GM23248 (cell line): ENCODE results near the gene SAMMSON. TPM values are rescaled to one million over a fixed set of nuclear protein-coding genes. Genes with fewer than 3 reads are reported as not detected.

Source experiments
- DNase-seq: peaks from one replicate; pipeline ENCODE4 v3.0.0-alpha.2; 2015
- H2AFZ ChIP-seq: fragments of 200-600 bp; sonication (generic); 2 replicates; pipeline ENCODE4 v1.6.1; 2016; ENCODE audit warnings: antibody characterized with exemption
- H3F3A ChIP-seq: fragments of 200-600 bp; sonication (generic); 2 replicates; pipeline ENCODE4 v1.6.1; 2016; ENCODE audit warnings: mild to moderate bottlenecking, antibody characterized with exemption, mixed run types; ENCODE audit not compliant: insufficient read depth
- H3K27ac ChIP-seq: fragments of 200-600 bp; sonication (generic); 2 replicates; pipeline ENCODE4 v1.5.1; 2016; ENCODE audit warnings: mild to moderate bottlenecking
- H3K27me3 ChIP-seq: fragments of 200-600 bp; sonication (generic); replicated peaks from 2 replicates; pipeline ENCODE4 v1.6.1; 2016; ENCODE audit warnings: mild to moderate bottlenecking; ENCODE audit not compliant: insufficient read depth
- H3K36me3 ChIP-seq: fragments of 200-600 bp; sonication (generic); 2 replicates; pipeline ENCODE4 v1.6.1; 2016; ENCODE audit warnings: low read depth, mild to moderate bottlenecking
- H3K4me1 ChIP-seq: fragments of 200-600 bp; sonication (generic); 2 replicates; pipeline ENCODE4 v1.6.1; 2016; ENCODE audit warnings: mild to moderate bottlenecking; ENCODE audit not compliant: insufficient read depth
- H3K4me2 ChIP-seq: fragments of 200-600 bp; sonication (generic); one replicate; pipeline ENCODE4 v1.6.1; 2016; ENCODE audit warnings: mild to moderate bottlenecking; ENCODE audit not compliant: unreplicated experiment
- H3K4me3 ChIP-seq: fragments of 200-600 bp; sonication (generic); 2 replicates; pipeline ENCODE4 v1.5.1; 2016; ENCODE audit warnings: mild to moderate bottlenecking
- H3K79me2 ChIP-seq: fragments of 200-600 bp; sonication (generic); 2 replicates; pipeline ENCODE4 v1.6.1; 2016; ENCODE audit warnings: mild to moderate bottlenecking; ENCODE audit not compliant: insufficient read depth
- H3K9ac ChIP-seq: fragments of 200-600 bp; sonication (generic); 2 replicates; pipeline ENCODE4 v1.6.1; 2016; ENCODE audit warnings: mild to moderate bottlenecking
- H3K9me2 ChIP-seq: fragments of 200-600 bp; sonication (generic); 2 replicates; pipeline ENCODE4 v1.6.1; 2016; ENCODE audit warnings: mixed run types, mild to moderate bottlenecking, moderate library complexity; ENCODE audit not compliant: insufficient read depth
- H3K9me3 ChIP-seq: fragments of 200-600 bp; sonication (generic); one replicate; pipeline ENCODE4 v1.6.1; 2017; ENCODE audit warnings: low read depth
- H4K20me1 ChIP-seq: fragments of 200-600 bp; sonication (generic); 2 replicates; pipeline ENCODE4 v1.6.0; 2016; ENCODE audit not compliant: insufficient read depth
- EZH2 ChIP-seq: fragments of 200-600 bp; sonication (generic); IDR thresholded peaks from 2 replicates; pipeline ENCODE4 v1.6.1; 2018; ENCODE audit warnings: antibody characterized with exemption, mild to moderate bottlenecking; ENCODE audit not compliant: insufficient read depth, poor library complexity, severe bottlenecking
- EZH2phosphoT487 ChIP-seq: fragments of 200-600 bp; sonication (generic); IDR thresholded peaks from 2 replicates; pipeline ENCODE4 v1.6.1; 2018; ENCODE audit warnings: antibody characterized with exemption, moderate library complexity, mild to moderate bottlenecking, low read depth; ENCODE audit not compliant: insufficient read depth
- WGBS, 2 experiments: methylation state at CpG; one replicate each; pipeline ENCODE4 v1.1.6; 2015 to 2017; ENCODE audit warnings: low lambda C conversion rate in 2 of 2, low coverage in 1 of 2; ENCODE audit errors: missing lambda C conversion rate in 2 of 2; 5-methylcytosine and 5-hydroxymethylcytosine counted together
- in situ Hi-C: fragments of 300-500 bp; cut with MboI; formaldehyde crosslinking; loops from 2 replicates; pipeline ENCODE4 v1.15.0; 2020
- polyA plus RNA-seq: library from polyadenylated mRNA; unstranded; fragments of >200 nt; fragmentation: Nextera tagmentation; extraction: Ambion mirVana; gene quantifications from 2 replicates; pipeline ENCODE4 v1.2.1, GENCODE V29; 2016
- total RNA-seq: library from RNA; depleted of rRNA; stranded (reverse); fragments of >200 nt; shearing (Covaris generic); gene quantifications from 2 replicates; pipeline ENCODE4 v1.2.3, GENCODE V29; 2014

The SAMMSON gene
- total and polyA plus RNA-seq, 2 experiments from 2014 or later: not detected

DNA sequence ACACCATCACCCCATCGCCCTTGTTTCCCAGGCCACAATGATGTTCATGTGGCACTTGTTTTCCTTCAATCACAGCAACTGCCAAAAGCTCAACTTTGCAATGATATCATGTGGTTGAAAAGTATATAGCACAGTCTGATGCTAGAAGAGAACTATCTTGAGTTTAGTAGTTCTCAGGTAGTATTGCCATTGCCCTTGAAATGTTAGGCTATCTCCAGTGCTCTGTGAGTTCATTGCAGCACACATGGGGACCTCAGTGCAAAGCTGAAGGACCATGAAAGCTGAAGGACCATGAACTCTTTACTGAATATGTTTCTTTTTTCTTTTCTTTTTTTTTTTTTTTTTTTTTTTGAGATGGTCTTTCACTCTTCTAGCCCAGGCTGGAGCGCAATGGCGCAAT lies 35.9 kb upstream of the SAMMSON start:
- Histone ChIP-seq H3K4me1 (no peaks in the 10 kb centered on the region), H3K27ac (no peak overlapping the region), H3K36me3 (no peaks in the 10 kb centered on the region), H3K9ac (no peak overlapping the region), H3K9me3 (no peaks in the 10 kb centered on the region), H4K20me1 (no peaks in the 10 kb centered on the region), H2AFZ (no peak overlapping the region), H3F3A (no peaks in the 10 kb centered on the region), H3K27me3 (no peaks in the 10 kb centered on the region), H3K4me3 (no peak overlapping the region), H3K79me2 (no peaks in the 10 kb centered on the region), H3K4me2 (no peak overlapping the region), H3K9me2 (no peaks in the 10 kb centered on the region)
- no peak for DNase-seq
- in situ Hi-C loops: no loop called here
- 95 to 96% methylated on average over 3 of the region's 3 CpGs for WGBS, 2 experiments
- TF ChIP-seq EZH2phosphoT487 (no peak), EZH2 (no peak)

DNA sequence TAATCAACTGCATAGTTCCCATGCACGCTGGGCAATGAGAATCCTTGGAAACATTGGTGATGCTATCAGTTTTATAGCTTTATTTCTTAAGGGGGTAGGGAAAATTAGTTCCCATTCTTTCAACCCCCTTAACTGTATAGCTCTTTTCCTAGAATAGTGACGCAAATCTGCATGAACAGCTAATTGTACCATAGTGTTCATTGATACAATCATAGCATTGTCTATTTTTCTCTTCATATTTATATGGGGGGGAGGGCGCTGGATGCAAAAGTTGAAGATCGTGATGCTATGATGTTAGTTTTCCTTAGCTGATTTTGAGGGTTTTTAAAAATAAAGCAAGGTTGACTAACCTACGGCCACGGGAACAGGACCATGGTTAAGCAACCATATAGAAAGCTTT lies 32.4 kb upstream of the SAMMSON start:
- H3K36me3 ChIP-seq: no peaks in the 10 kb centered on the region
- WGBS, 2 experiments: 75 to 78% methylated on average over 6 of the region's 6 CpGs
- H4K20me1 ChIP-seq: no peaks in the 10 kb centered on the region
- in situ Hi-C loops: no loop called here
- no peak overlapping the region for H3K9ac ChIP-seq
- H3K4me1 ChIP-seq: no peaks in the 10 kb centered on the region
- no peaks in the 10 kb centered on the region for H3K9me3 ChIP-seq
- no peak overlapping the region for H3K4me3 ChIP-seq
- no peak overlapping the region for H3K27ac ChIP-seq
- TF ChIP-seq EZH2 (no peak), EZH2phosphoT487 (no peak)
- no peak overlapping the region for H3K4me2 ChIP-seq
- DNase-seq: no peak
- no peaks in the 10 kb centered on the region for H3F3A ChIP-seq
- no peaks in the 10 kb centered on the region for H3K9me2 ChIP-seq
- H3K79me2 ChIP-seq: no peaks in the 10 kb centered on the region
- H2AFZ ChIP-seq: no peak overlapping the region
- H3K27me3 ChIP-seq: no peaks in the 10 kb centered on the region

DNA sequence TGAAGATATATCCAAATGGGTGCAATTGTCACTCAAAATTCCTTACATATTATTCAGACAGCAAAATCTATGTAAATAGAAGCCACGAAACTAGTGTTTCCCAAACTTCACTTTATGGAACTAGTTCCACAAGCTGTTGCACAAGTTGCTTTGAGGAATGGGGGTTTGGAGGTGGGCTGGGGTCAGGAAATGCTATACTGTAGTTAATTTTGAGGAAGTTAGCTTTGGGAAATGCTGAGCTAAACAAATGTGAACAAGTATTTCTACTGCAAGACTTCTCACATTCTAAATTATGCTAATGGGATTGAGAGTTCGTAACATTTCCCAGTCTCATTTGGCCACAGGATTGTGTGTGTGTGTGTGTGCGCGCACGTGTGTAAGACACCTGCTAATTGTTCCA lies 28.7 kb upstream of the SAMMSON start:
- Histone ChIP-seq H3K79me2 (no peaks in the 10 kb centered on the region), H3K9me3 (no peaks in the 10 kb centered on the region), H3K9ac (no peak overlapping the region), H3K27ac (no peak overlapping the region), H3K9me2 (no peaks in the 10 kb centered on the region), H3K27me3 (no peaks in the 10 kb centered on the region; the same call in 1 of the 2 replicates), H3K4me3 (no peak overlapping the region), H3K4me1 (no peaks in the 10 kb centered on the region), H3K4me2 (no peak overlapping the region), H3F3A (no peaks in the 10 kb centered on the region), H4K20me1 (no peaks in the 10 kb centered on the region), H2AFZ (no peak overlapping the region), H3K36me3 (no peaks in the 10 kb centered on the region)
- no peak for DNase-seq
- TF ChIP-seq EZH2: no peak
- no peak for TF ChIP-seq EZH2phosphoT487
- 84 to 93% methylated on average over 5 of the region's 5 CpGs for WGBS, 2 experiments
- in situ Hi-C loops: no loop called here

- Histone ChIP-seq H3K9me2 (no peaks in the 10 kb centered on the region), H3K79me2 (no peaks in the 10 kb centered on the region), H3K4me3 (no peak overlapping the region), H3K27ac (no peak overlapping the region), H3K9me3 (no peaks in the 10 kb centered on the region), H3K4me2 (no peak overlapping the region), H2AFZ (no peak overlapping the region), H3K27me3 (no peaks in the 10 kb centered on the region; the same call in 1 of the 2 replicates), H4K20me1 (no peaks in the 10 kb centered on the region), H3K36me3 (no peaks in the 10 kb centered on the region), H3K4me1 (no peaks in the 10 kb centered on the region), H3K9ac (no peak overlapping the region), H3F3A (no peaks in the 10 kb centered on the region)
- no peak for DNase-seq
- 70 to 82% methylated on average over 4 of the region's 4 CpGs for WGBS, 2 experiments
- in situ Hi-C loops: no loop called here
- TF ChIP-seq EZH2 (no peak), EZH2phosphoT487 (no peak)
Observed at GRCh38 chr3:69972672-69973071, 26.9 kb upstream of the SAMMSON start.

GRCh38 chr3:69976021-69976420 lies 23.5 kb upstream of the SAMMSON start:
- no peaks in the 10 kb centered on the region for H3K9me3 ChIP-seq
- H3K4me3 ChIP-seq: no peak overlapping the region
- no peaks in the 10 kb centered on the region for H3K9me2 ChIP-seq
- no peaks in the 10 kb centered on the region for H4K20me1 ChIP-seq
- in situ Hi-C loops: no loop called here
- no peak overlapping the region for H3K4me2 ChIP-seq
- H3K27ac ChIP-seq: no peak overlapping the region
- DNase-seq: no peak
- H3K9ac ChIP-seq: no peak overlapping the region
- H3K27me3 ChIP-seq: no peaks in the 10 kb centered on the region; the same call in 1 of the 2 replicates
- 67 to 68% methylated on average over 2 of the region's 2 CpGs for WGBS, 2 experiments
- no peak overlapping the region for H2AFZ ChIP-seq
- no peaks in the 10 kb centered on the region for H3F3A ChIP-seq
- H3K79me2 ChIP-seq: no peaks in the 10 kb centered on the region
- no peak for TF ChIP-seq EZH2
- no peaks in the 10 kb centered on the region for H3K4me1 ChIP-seq
- H3K36me3 ChIP-seq: no peaks in the 10 kb centered on the region
